Measurements from ENCODE around the gene NAPA. TPM values are rescaled to one million over a fixed set of nuclear protein-coding genes. Genes with fewer than 3 reads are reported as not detected.
"Not testable (repeated sequence)": the region's sequence is repeated elsewhere in the genome, so short reads cannot be mapped to it uniquely, and the experiment has no call there.

The NAPA gene
- total and polyA plus RNA-seq, 10 donors: 51.3 to 171 (median 89.8) TPM

- Histone ChIP-seq H3K27ac (no peak overlapping the region), H3K4me1 (peaks cover 16 to 51% (median 23%) of the 10 kb centered on the region in 6 donors), H3K36me3 (peaks cover 0 to 84% (median 48%) of the 10 kb centered on the region in 6 donors), H3K9me3 (no peaks in the 10 kb centered on the region), H3K4me3 (no peak overlapping the region), H3K27me3 (replicated peaks in 1 of 7) (no peaks in the 10 kb centered on the region)
- no peak for DNase-seq
- intact Hi-C loops (cut with DNase I; ENCODE audit: low total_unique reads): no loop called here
- no peak for TF ChIP-seq CTCF (IDR thresholded peaks at IDR 0.05 in 8 of 11, conservative IDR thresholded peaks at IDR 0.05 in 3 of 11)
- TF ChIP-seq POLR2AphosphoS5 (IDR thresholded peaks at IDR 0.05): no peak
- no peak for TF ChIP-seq POLR2A (IDR thresholded peaks at IDR 0.05)
- WGBS, 5 donors: 90 to 95% (median 91%) methylated on average over 14 to 17 of the region's 17 CpGs
Observed at GRCh38 chr19:47489072-47489914, 25.6 kb downstream of the NAPA start.

- H3K9me3 ChIP-seq: no peaks in the 10 kb centered on the region
- no peak overlapping the region for H3K4me3 ChIP-seq
- no peaks in the 10 kb centered on the region for H3K27me3 ChIP-seq (replicated peaks in 1 of 7)
- intact Hi-C loops (cut with DNase I; ENCODE audit: low total_unique reads): no loop called here
- no peak for DNase-seq
- H3K4me1 ChIP-seq: peaks cover 16 to 47% (median 33%) of the 10 kb centered on the region in 6 donors
- peak overlapping the region in 1 of 8 donors; percentile 45 for H3K27ac ChIP-seq
- peaks cover 0 to 69% (median 43%) of the 10 kb centered on the region in 6 donors for H3K36me3 ChIP-seq
- 51 to 77% (median 61%) methylated on average over 12 to 19 of the region's 19 CpGs for WGBS, 5 donors
- no peak for TF ChIP-seq POLR2A (IDR thresholded peaks at IDR 0.05)
- TF ChIP-seq POLR2AphosphoS5 (IDR thresholded peaks at IDR 0.05): peak in 1 of 3 donors; percentile 52
Observed at GRCh38 chr19:47487551-47488515, 27.0 kb downstream of the NAPA start.

GRCh38 chr19:47486900-47487299 lies 28.0 kb downstream of the NAPA start:
- Histone ChIP-seq H3K9me3 (no peaks in the 10 kb centered on the region), H3K4me3 (no peak overlapping the region), H3K4me1 (peaks cover 16 to 47% (median 34%) of the 10 kb centered on the region in 6 donors), H3K27ac (peak overlapping the region in 2 of 8 donors; percentile 1 to 45), H3K27me3 (replicated peaks in 1 of 7) (no peaks in the 10 kb centered on the region), H3K36me3 (peaks cover 0 to 60% (median 36%) of the 10 kb centered on the region in 6 donors)
- intact Hi-C loops (cut with DNase I; ENCODE audit: low total_unique reads): no loop called here
- no peak for DNase-seq
- 27 to 45% (median 32%) methylated on average over 7 to 9 of the region's 9 CpGs for WGBS, 5 donors
- TF ChIP-seq POLR2AphosphoS5 (IDR thresholded peaks at IDR 0.05): peak in 2 of 3 donors; percentile 6 to 14
- no peak for TF ChIP-seq CTCF (IDR thresholded peaks at IDR 0.05 in 8 of 11, conservative IDR thresholded peaks at IDR 0.05 in 3 of 11)
- no peak for TF ChIP-seq POLR2A (IDR thresholded peaks at IDR 0.05)

GRCh38 chr19:47486220-47486619 lies 28.6 kb downstream of the NAPA start:
- peak overlapping the region in 1 of 8 donors; percentile 45 for H3K27ac ChIP-seq
- DNase-seq; H3K9me3 ChIP-seq; H3K4me3 ChIP-seq; intact Hi-C loops (cut with DNase I; ENCODE audit: low total_unique reads); H3K27me3 ChIP-seq (replicated peaks in 1 of 7): not testable (repeated sequence)
- H3K36me3 ChIP-seq: peaks cover 0 to 53% (median 29%) of the 10 kb centered on the region in 6 donors
- WGBS, 5 donors: 67 to 72% (median 71%) methylated on average over 13 of the region's 13 CpGs
- peaks cover 16 to 47% (median 34%) of the 10 kb centered on the region in 6 donors for H3K4me1 ChIP-seq

Data from spleen (tissue), 11 donors.